Activated CD8-positive, alpha-beta memory T cell treated with anti-CD3 and anti-CD28 coated beads, Interleukin-2, amount 10 ng/mL, durations not matched to agents 7 days and 5 days (primary cell): ENCODE data around the gene TENM4. TPM values are rescaled to one million over a fixed set of nuclear protein-coding genes. Genes with fewer than 3 reads are reported as not detected.

Experiments used
- ATAC-seq: fragments of 150-1000 bp; cut with Tn5 transposase; one replicate; pipeline ENCODE4 v1.10.0; 2021; ENCODE audit warnings: moderate library complexity
- CTCF ChIA-PET: fragments of 350-600 bp; sonication (Branson Sonifier 250); formaldehyde crosslinking; loops from one replicate; lab custom pipeline; 2021; ENCODE audit warnings: antibody characterized with exemption; lab: Charles Lee
- DNase-seq: peaks from one replicate; pipeline ENCODE4 v3.0.0-alpha.2; 2020
- H3K27ac Mint-ChIP-seq: one replicate; pipeline ENCODE4 v1.8.0; 2021; ENCODE audit warnings: mild to moderate bottlenecking, mixed read lengths
- H3K27me3 Mint-ChIP-seq: one replicate; pipeline ENCODE4 v1.8.0; 2021; ENCODE audit warnings: mixed read lengths
- H3K36me3 Mint-ChIP-seq: one replicate; pipeline ENCODE4 v1.8.0; 2021; ENCODE audit warnings: mild to moderate bottlenecking, mixed read lengths
- H3K4me1 Mint-ChIP-seq: one replicate; pipeline ENCODE4 v1.8.0; 2021; ENCODE audit warnings: mixed read lengths
- H3K4me3 Mint-ChIP-seq: one replicate; pipeline ENCODE4 v1.8.0; 2021; ENCODE audit warnings: mild to moderate bottlenecking, moderate library complexity, mixed read lengths
- H3K9me3 Mint-ChIP-seq: one replicate; pipeline ENCODE4 v1.8.0; 2022; ENCODE audit warnings: low read depth, mixed read lengths
- total RNA-seq, 2 experiments: library from RNA; stranded (reverse); gene quantifications; one replicate each; pipeline ENCODE4 v1.2.3, GENCODE V29; 2021

The TENM4 gene
- total RNA-seq, 2 experiments from 2014 or later = not detected

DNA sequence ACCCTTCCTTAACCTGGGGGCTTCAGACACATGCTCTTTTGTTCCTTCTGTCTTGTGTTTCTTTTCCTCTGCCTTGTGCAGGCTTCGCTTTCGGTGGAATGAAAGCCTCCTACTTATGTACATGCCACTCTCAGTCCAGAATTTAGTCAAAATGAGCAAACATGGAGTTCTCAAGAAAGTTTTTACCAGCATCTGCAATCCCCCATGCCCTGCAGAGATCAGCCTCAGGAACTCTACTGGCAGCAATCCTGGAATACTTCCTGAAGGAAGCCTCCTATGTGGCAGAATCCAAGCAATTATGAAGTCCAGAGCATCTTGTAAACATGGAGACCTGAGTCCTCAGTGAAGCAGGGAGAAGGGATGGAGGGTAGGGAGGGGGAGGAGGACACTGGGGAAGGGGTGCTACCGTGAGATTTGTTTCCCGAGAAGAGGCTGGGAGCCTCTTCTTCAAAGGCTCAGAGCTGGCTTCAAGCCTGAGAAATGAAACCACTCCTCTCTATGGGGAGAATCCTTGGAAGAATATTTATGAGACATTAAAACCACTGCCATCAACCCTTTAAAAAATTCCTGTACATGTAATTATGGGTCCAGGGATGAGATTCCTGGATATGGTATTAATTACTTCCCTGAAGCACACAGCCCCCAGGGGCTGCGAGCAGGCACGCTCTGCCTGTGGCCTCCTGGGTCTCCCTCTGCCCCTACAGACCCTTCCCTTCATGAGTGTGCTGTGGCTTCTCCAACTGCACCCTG is 58.4 kb downstream of the TENM4 start:
- Mint-ChIP-seq H3K36me3 (no peaks in the 10 kb centered on the region), H3K4me3 (no peak overlapping the region), H3K27me3 (no peaks in the 10 kb centered on the region), H3K27ac (no peak overlapping the region), H3K9me3 (no peaks in the 10 kb centered on the region), H3K4me1 (no peaks in the 10 kb centered on the region)
- CTCF ChIA-PET = no interaction called here
- no peak for DNase-seq
- no peak for ATAC-seq

DNA sequence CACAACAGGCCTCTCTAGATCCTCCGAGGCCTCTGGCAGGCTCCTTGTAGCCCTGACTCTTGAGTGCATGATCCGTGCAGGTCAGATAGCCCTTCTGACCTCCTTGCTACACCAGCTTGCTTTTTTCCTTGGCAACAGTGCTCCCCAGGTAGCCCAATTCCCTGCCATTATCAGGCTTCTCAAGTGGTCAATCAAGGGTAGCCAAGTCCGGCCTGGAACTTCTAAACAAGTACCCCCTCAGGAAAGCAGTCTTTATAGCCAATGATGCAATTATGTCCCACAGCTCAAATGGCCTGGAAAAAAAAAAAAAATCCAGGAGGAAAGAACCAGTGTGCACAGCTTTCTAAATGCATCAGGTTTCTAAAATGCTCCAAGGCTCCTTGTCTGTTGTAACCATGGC is 59.8 kb downstream of the TENM4 start:
- no peak for ATAC-seq
- H3K9me3 Mint-ChIP-seq = no peaks in the 10 kb centered on the region
- no peaks in the 10 kb centered on the region for H3K27me3 Mint-ChIP-seq
- no peaks in the 10 kb centered on the region for H3K4me1 Mint-ChIP-seq
- H3K4me3 Mint-ChIP-seq = no peak overlapping the region
- H3K36me3 Mint-ChIP-seq = no peaks in the 10 kb centered on the region
- DNase-seq = no peak
- H3K27ac Mint-ChIP-seq = no peak overlapping the region
- CTCF ChIA-PET = no interaction called here

DNA sequence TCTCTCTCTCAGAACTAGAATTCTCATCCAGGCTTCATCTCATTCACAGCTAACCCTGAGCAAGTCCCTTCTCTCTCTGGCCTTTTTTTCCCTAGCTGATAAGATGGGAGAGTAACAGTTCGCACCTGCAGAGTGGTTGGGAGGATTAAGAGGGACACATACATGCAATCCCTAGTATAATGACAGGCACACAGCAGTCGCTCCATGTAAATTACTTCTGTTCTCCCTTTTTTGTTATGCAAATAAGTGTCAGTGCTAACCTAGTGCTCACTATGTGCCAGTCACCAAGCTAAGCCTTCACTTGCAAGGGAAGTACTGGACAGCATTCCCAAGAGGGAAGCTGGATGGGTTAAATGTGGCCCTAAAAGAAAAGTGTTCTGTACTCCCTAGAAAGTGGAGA is 63.4 kb downstream of the TENM4 start:
- ATAC-seq = no peak
- H3K4me3 Mint-ChIP-seq = no peak overlapping the region
- H3K27ac Mint-ChIP-seq = no peak overlapping the region
- CTCF ChIA-PET = no interaction called here
- no peak for DNase-seq
- no peaks in the 10 kb centered on the region for H3K9me3 Mint-ChIP-seq
- H3K36me3 Mint-ChIP-seq = no peaks in the 10 kb centered on the region
- H3K27me3 Mint-ChIP-seq = no peaks in the 10 kb centered on the region
- no peaks in the 10 kb centered on the region for H3K4me1 Mint-ChIP-seq

DNA sequence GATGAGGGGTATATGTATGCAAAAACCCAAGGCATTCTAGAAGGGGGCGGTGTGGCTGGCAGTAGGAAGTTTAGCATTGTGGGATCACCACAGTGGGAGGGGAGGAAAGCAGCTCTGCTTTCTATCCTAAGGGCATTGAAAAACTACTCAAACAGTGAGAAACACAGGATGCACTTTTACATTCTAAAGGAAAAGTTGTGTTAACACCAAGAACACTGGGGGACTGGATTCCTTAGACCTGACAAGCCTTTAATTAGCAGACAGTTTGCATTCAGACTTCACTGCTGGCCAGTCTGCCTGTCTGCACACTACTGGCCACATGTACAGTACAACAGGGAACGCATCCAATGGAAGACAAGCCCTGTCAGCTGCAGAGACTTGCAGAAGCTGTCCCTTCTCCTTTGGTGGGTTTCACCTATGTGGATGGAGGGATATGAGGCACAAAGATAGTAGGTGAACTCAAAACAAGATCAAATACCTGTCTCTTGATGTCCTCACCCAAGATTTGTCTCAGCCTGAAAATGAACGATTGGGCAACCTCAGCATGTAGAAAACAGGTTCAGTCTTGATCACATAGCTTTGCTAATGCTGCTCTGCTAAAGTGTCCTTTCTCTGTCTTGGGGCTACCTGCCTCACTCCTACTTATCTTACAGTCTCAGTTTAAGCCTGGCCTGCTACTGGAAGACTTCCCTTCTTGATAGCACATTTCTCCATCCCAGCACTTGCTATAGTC is 64.8 kb downstream of the TENM4 start:
- Mint-ChIP-seq H3K27me3 (no peaks in the 10 kb centered on the region), H3K27ac (no peak overlapping the region), H3K36me3 (no peaks in the 10 kb centered on the region), H3K9me3 (no peaks in the 10 kb centered on the region), H3K4me3 (no peak overlapping the region), H3K4me1 (no peaks in the 10 kb centered on the region)
- no peak for DNase-seq
- CTCF ChIA-PET = no interaction called here
- ATAC-seq = no peak

DNA sequence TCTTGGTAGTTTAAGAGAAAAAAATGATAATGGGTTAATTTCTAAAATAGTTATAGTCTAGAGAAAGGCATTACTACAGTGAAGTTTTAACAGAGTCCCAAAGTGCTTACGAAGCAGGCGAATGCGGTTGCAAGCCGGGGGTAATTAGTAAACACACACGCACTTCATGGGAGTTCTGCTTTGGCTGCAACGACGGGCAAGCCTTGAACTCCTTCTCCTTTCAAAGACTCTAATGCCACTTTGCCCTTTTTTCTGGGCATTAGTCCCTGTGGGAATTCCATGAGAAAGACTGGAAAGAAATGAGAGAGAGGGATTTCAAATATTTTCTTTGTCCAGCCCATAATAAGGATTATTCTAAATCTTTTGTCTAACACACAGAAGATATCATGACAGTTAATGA is 66.1 kb downstream of the TENM4 start:
- CTCF ChIA-PET = no interaction called here
- Mint-ChIP-seq H3K9me3 (no peaks in the 10 kb centered on the region), H3K27me3 (peaks cover 2% of the 10 kb centered on the region), H3K36me3 (no peaks in the 10 kb centered on the region), H3K4me3 (no peak overlapping the region), H3K4me1 (no peaks in the 10 kb centered on the region), H3K27ac (no peak overlapping the region)
- DNase-seq = no peak
- ATAC-seq = no peak

DNA sequence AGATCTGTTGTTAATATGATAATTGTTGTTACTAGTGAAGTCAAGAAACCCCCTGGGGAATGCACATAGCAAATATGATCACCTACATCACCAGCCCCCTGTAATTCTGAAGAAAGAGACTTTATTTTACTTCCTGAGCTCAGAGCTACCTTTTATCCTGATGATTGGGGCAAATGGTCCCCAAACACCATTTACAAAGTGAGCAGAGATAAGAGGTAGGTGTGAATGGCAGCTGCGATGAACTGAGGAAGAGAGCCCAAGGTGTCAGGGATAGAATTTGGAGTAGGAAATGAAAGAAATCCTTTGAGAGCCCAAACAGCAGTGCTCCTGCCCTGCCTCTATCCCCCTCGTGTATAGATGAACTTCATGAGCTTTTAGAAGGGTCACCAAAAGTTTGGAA is 69.1 kb downstream of the TENM4 start:
- DNase-seq (no peak), ATAC-seq (no peak)
- Mint-ChIP-seq H3K27me3 (peaks cover 2% of the 10 kb centered on the region), H3K27ac (no peak overlapping the region), H3K4me1 (no peaks in the 10 kb centered on the region), H3K36me3 (no peaks in the 10 kb centered on the region), H3K9me3 (no peaks in the 10 kb centered on the region), H3K4me3 (no peak overlapping the region)
- CTCF ChIA-PET = interaction anchor here (0.8 kb wide), 1 partner anchor 13 kb away, joined by 3 read pairs; no protein-coding TSS in a partner anchor

DNA sequence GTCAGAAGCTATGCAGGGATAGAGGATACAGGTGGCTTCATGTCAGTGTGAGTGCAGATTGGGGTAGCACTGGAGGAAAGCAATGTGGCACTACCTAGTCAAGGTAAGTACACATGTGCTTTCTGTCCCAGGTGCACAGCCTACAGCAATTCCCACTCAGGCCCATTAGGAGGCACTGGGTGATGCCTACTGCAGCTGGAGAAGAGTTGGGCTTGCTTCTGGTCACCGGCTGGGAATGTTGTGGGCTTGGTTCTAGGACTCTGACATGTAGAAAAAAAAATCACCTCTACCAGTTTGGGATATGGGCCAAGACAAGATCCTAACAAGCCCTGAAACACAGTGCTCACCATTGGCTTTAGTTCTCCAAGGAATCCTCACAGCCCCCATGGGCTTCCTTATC is 69.7 kb downstream of the TENM4 start:
- Mint-ChIP-seq H3K4me3 (no peak overlapping the region), H3K4me1 (no peaks in the 10 kb centered on the region), H3K9me3 (no peaks in the 10 kb centered on the region), H3K36me3 (no peaks in the 10 kb centered on the region), H3K27me3 (peaks cover 2% of the 10 kb centered on the region), H3K27ac (no peak overlapping the region)
- DNase-seq = no peak
- CTCF ChIA-PET = no interaction called here
- ATAC-seq = no peak

DNA sequence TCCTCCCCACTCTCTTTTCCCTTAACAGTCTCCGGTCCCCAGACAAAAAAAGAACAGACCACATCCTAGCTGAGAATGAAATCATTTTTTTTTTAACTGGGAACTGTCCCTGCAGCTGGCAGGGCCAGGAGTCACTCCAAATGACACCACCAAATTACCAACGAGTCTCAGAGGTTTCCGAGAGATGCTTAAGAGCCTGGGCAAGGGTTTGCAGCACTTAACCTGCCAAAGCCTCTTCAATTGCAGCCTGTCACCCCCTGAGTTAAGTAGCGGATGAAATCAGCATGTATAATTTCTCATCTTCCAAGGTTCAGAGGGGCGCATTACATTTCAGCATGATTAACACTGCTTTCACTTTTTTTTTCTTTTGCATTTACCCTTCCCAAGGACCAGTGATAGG is 71.8 kb downstream of the TENM4 start:
- Mint-ChIP-seq H3K36me3 (no peaks in the 10 kb centered on the region), H3K27me3 (peaks cover 2% of the 10 kb centered on the region), H3K4me3 (no peak overlapping the region), H3K27ac (no peak overlapping the region), H3K4me1 (no peaks in the 10 kb centered on the region), H3K9me3 (no peaks in the 10 kb centered on the region)
- DNase-seq = no peak
- no peak for ATAC-seq
- CTCF ChIA-PET = no interaction called here

DNA sequence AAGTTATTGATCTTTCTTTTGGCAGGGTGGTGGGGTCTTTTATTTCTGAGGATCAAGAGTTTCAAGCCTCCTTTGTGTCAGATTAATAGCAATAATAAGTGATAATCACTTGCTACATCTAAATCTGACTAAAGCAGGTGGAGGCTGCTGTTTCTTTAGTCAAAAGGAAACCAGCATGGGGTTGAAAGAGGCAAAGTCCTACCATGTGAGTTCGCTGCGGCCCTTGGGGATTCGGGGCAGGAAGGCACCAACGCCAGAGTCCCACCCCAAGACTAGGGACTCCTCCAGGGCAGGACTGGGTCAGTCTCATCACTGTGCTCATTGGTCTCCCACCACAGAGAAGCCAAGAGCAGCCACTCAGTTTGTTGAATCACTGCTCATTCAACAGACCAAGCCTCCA is 73.0 kb downstream of the TENM4 start:
- Mint-ChIP-seq H3K27me3 (peaks cover 2% of the 10 kb centered on the region), H3K27ac (no peak overlapping the region)

DNA sequence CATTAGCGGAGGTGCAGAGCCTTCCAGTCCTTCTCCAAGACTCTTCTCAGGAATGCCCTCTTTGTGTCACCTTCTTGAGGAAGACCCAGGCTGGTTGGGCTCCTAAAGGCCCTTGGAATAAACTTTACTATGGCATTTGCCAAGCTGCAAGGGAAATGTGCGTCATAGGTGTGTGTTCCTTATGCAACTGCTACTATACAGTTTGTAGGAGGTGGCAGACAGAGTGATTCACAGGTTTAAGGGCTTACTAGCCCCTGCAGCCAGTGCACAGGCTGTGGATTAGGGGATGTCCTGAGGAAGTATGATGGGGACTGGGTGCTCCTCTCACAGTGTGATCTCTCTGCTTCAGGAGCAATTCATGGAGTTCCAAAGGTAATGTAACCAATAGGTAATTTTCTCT is 74.6 kb downstream of the TENM4 start:
- CTCF ChIA-PET = no interaction called here
- Mint-ChIP-seq H3K4me1 (no peaks in the 10 kb centered on the region), H3K4me3 (no peak overlapping the region), H3K36me3 (no peaks in the 10 kb centered on the region), H3K27me3 (peaks cover 2% of the 10 kb centered on the region), H3K9me3 (no peaks in the 10 kb centered on the region), H3K27ac (no peak overlapping the region)
- ATAC-seq = no peak
- DNase-seq = no peak

More for the DNA sequence above, 73.0 kb downstream of the TENM4 start:
- CTCF ChIA-PET = no interaction called here
- H3K4me1 Mint-ChIP-seq = no peaks in the 10 kb centered on the region
- DNase-seq (no peak), ATAC-seq (no peak)
- H3K9me3 Mint-ChIP-seq = no peaks in the 10 kb centered on the region
- no peaks in the 10 kb centered on the region for H3K36me3 Mint-ChIP-seq
- no peak overlapping the region for H3K4me3 Mint-ChIP-seq

DNA sequence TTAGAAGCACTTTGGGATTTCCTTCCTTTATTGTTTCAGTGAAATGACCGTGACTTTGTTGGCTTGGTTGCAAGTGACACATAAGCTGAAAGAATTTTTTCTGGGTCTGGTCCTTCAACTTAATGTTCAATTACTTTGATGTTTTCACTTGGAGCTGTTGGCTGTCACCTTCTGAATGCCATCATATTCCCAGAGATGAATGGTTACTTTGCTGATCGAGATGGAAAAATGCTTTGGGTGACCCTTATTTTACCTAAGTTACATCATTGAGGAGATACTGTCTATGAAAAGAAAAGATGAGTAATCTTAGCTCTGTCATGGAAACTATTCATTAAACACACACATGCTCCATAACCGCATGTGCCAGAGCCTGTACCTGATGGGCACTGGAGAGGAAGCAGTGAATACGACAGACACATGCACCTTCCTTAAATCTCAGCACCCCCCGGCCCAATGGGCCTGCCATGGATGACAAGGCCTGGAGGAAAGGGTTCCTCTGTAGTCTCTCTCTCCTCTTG is 76.9 kb downstream of the TENM4 start:
- Mint-ChIP-seq H3K4me3 (no peak overlapping the region), H3K36me3 (no peaks in the 10 kb centered on the region), H3K27me3 (no peaks in the 10 kb centered on the region), H3K27ac (no peak overlapping the region), H3K9me3 (no peaks in the 10 kb centered on the region), H3K4me1 (no peaks in the 10 kb centered on the region)
- ATAC-seq (no peak), DNase-seq (no peak)
- CTCF ChIA-PET = no interaction called here

DNA sequence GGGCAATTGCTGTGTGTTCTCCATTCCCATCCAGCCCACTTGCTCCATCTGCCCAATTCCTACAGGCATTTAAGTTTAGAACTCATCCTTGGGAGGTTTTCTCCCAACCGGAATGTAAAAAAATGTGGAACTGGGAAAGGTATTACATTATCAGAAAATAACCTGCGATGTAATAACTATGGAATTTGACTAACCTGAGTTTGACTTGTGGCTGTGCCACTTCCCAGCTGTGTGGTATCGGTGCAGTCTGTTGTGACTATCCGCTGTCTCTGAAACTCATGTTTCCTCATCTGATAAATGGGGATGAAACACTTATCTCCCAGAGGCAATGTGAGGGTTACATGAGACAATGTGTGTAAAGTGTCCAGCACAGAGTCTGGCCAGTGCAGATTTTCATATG is 77.6 kb downstream of the TENM4 start:
- H3K27ac Mint-ChIP-seq = no peak overlapping the region

DNA sequence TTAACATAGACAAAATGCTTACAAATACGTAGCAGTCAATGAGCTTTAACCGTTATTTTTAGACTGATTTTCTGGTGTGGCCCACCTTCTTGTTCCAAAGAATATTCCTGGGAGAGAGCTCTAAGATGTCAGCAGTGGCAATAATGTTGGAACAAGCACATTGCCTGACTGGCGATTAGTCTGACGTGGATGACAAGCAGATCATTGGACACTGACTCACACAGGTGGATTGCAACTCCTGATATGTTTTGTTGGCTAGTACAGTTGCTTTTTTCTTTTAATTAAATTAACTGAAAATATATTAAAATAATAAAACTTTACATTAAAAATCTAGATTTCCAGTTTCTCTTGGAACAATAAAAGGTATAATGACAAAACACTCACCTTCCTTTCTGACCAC is 78.0 kb downstream of the TENM4 start:
- DNase-seq (no peak), ATAC-seq (no peak)
- Mint-ChIP-seq H3K27ac (no peak overlapping the region), H3K27me3 (no peaks in the 10 kb centered on the region), H3K36me3 (no peaks in the 10 kb centered on the region), H3K9me3 (no peaks in the 10 kb centered on the region), H3K4me1 (no peaks in the 10 kb centered on the region), H3K4me3 (no peak overlapping the region)
- CTCF ChIA-PET = no interaction called here

More for the DNA sequence above, 77.6 kb downstream of the TENM4 start:
- no peaks in the 10 kb centered on the region for H3K9me3 Mint-ChIP-seq
- DNase-seq (no peak), ATAC-seq (no peak)
- H3K4me1 Mint-ChIP-seq = no peaks in the 10 kb centered on the region
- no peaks in the 10 kb centered on the region for H3K27me3 Mint-ChIP-seq
- H3K4me3 Mint-ChIP-seq = no peak overlapping the region
- CTCF ChIA-PET = no interaction called here
- H3K36me3 Mint-ChIP-seq = no peaks in the 10 kb centered on the region

DNA sequence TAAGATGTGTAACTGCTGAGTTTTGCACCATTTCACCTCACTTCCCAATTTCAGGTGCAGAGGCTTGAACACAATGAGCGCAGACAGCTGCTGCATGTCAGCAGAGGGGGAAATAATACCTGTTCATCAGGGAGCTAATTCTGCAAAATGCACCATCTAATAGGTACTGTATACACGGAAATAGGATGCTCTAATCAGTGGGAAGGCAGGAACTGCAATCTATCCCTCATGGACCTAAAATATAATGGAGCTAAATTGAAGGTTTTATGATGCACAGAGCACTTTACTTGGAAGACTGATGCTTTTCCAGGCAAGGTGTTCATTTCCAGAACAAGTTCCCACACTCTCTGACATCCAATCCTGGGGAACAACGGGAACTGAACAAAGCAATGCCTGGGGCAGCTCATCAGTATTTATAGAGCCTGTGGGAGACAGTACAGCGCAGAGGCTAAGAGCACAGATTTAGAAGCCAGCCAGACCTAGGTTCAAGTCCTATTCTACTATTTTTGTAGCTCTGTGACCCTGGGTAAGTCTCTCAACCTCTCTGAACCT is 78.5 kb downstream of the TENM4 start:
- H3K4me1 Mint-ChIP-seq = no peaks in the 10 kb centered on the region
- CTCF ChIA-PET = no interaction called here
- H3K36me3 Mint-ChIP-seq = no peaks in the 10 kb centered on the region

More for the DNA sequence above, 78.5 kb downstream of the TENM4 start:
- Mint-ChIP-seq H3K27ac (no peak overlapping the region), H3K27me3 (no peaks in the 10 kb centered on the region), H3K9me3 (no peaks in the 10 kb centered on the region), H3K4me3 (no peak overlapping the region)
- ATAC-seq (no peak), DNase-seq (no peak)
